HG03064 (cell line): Measurements from ENCODE around the gene GLT8D2.

ENCODE experiments used
- ATAC-seq: cut with Tn5 transposase; IDR thresholded peaks from one replicate; pipeline ENCODE4 v1.9.1; 2021; ENCODE audit warnings: low read depth; ENCODE audit not compliant: unreplicated experiment

The GLT8D2 gene

DNA sequence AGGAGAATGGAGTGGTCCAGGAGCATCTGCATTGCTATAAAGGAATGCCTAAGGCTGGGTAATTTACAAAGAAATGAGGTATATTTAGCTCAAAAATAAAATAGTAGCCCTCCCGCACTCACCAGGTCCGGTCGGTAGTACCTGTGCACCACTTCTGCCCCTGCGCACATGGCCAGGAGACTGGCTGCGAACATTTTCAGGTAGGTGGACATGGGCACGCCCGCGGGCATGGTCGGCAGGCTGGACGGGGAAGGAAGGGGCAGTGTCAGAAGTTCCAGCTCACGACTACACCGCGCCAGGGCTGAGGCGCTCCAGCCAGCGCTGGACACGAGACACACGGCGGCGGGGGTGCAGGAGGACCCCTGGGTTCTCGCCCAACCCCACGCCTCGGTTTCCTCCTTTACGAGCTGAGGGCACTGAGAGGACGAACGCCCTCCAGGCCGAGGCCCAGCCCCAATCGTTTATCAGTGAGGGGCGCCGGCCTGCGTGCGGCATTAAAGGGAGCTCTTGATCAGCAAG, 93.4 kb downstream of the GLT8D2 start:
- peak; percentile 12 for ATAC-seq

DNA sequence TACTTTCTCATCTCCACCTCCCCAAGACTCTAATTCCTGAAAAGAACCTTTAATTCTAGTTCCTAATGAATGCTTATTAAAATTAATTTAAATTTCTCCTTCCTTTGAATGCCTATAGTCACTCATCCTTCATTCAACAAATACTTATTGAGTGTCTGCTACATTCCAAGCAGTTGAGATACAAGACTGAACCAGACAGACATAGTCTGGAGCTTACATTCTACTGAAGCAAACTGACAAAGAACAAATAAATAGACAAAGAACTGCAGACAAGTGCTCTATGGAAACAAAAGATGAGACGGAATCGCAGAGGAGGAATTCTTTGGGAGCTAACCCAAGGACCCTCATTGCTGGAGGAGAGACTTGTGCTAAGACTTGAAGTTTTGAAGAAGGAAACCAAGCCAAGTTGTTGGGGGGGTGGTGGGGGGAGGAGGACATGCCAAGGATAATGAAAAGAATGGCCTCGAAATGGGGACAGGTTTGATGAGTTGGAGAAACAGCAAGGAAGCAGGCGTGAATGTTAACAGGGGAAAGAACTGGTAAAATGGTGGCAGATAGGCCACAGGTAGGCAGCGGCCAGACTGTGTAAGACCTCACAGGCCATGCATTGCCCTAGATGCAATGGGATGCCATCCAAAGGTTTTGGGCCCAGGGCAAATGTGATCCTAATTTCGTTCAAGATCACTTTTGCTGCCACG, 94.0 kb downstream of the GLT8D2 start:
- no peak for ATAC-seq

DNA sequence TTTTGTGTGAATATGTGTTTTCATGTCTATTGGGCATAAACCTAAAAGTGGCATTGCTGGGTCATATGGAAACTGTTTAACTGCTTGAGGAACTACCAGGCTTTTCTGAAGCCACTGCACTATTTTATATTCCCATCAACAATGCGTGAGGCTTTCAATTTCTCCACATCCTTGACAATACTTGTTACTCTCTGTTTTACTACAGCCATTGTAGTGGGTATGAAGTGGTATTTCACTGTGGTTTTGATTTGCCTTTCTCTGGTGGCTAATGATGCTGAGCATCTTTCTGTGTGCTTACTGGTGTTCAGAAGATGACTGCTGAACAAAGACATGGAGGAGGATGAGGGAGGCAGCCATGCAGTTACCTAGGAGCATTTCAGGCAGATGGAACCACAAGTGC, 97.5 kb downstream of the GLT8D2 start:
- no peak for ATAC-seq

GRCh38 chr12:103948746-103949406, 101.1 kb downstream of the GLT8D2 start:
- ATAC-seq = no peak

DNA sequence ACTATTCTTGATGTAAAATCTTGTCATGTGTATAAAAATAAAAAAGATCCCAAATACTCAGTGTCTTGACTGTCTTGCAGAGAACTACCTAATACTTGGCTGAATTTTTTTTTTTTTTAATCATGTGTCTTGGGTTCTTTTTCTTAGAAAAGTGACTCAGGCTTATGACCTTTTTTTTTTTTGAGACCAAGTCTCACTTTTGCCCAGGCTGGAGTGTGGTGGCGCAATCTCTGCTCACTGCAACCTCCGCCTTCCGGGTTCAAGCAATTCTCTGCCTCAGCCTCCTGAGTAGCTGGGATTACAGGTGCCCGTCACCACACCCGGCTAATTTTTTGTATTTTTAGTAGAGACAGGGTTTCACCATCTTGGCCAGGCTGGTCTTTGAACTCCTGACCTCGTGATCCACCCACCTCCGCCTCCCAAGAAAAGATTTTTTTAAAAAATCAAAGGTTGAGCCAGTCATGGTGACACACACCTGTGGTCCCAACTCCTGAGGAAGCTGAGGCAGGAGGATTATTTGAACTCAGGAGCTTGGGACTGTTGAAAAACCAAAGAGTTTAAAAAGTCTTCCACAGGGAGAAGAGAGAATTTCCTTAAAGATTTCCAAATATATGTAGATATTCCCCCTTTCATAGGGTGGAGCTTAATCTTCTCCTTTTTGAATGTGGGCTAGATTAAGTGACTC, 102.0 kb downstream of the GLT8D2 start:
- ATAC-seq = no peak

DNA sequence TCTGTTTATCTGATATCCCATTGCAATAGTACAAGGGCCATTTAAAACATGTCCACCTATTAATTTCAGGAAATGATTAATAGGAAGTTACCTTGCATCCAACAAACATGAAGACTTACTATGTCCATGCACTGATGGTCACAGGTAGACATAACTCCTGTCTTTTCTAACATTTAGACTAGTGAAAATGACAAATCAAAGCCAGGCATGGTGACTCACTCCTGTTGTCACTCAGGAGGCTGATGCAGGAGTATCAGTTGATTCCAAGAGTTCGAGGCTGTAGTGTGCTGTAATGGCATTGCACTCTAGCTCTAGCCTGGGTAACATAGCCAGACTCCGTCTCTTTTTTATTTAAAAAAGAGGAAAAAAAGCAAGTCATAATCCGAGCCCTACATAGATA, 105.0 kb downstream of the GLT8D2 start:
- no peak for ATAC-seq
